ENCODE results near the gene GSTM5.
"Not testable (repeated sequence)": the region's sequence is repeated elsewhere in the genome, so short reads cannot be mapped to it uniquely, and the experiment has no call there.

Gene GSTM5

GRCh38 chr1:109697066-109697465, 15.0 kb upstream of the GSTM5 start:
- DNase-seq (ENCODE audit: low read depth, low spot score), result no peak
- TF ChIP-seq CTCF (IDR thresholded peaks at IDR 0.05; ENCODE audit: low read depth, low read length), result no peak
- H3K4me3 ChIP-seq (ENCODE audit: low read depth, low read length), result no peak overlapping the region
- in situ Hi-C loops (cut with HindIII; ENCODE audit: low sequenced_read_pairs), result no loop called here

- in situ Hi-C loops (cut with HindIII; ENCODE audit: low sequenced_read_pairs); H3K4me3 ChIP-seq (ENCODE audit: low read depth, low read length); DNase-seq (ENCODE audit: low read depth, low spot score): not testable (repeated sequence)
Measured at GRCh38 chr1:109697861-109698260, 14.2 kb upstream of the GSTM5 start.

- H3K4me3 ChIP-seq (ENCODE audit: low read depth, low read length); DNase-seq (ENCODE audit: low read depth, low spot score); in situ Hi-C loops (cut with HindIII; ENCODE audit: low sequenced_read_pairs): not testable (repeated sequence)
Measured at GRCh38 chr1:109702940-109703339, 9.1 kb upstream of the GSTM5 start.

DNA sequence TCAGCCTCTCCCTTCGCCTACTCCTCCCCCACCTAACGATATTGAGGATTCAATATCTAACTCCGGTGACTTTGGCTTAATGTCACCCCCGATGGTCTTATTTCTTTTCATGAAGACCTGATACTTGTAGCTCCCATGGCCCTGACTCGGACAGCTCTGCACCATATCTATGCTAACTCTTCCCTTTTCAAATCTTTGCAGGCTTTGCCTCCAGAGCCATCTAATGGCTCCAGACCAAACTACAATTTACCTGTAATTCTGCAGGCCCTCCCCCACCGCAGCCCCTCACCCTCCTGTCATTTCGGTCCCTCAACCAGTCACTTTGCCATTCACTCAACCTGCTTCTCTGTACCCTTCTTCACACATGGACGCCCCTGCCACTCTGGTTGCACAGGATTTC, 7.9 kb upstream of the GSTM5 start:
- no peak for DNase-seq (ENCODE audit: low read depth, low spot score)
- in situ Hi-C loops (cut with HindIII; ENCODE audit: low sequenced_read_pairs), result no loop called here
- H3K4me3 ChIP-seq (ENCODE audit: low read depth, low read length), result no peak overlapping the region
- TF ChIP-seq CTCF (IDR thresholded peaks at IDR 0.05; ENCODE audit: low read depth, low read length), result no peak

- DNase-seq (ENCODE audit: low read depth, low spot score), result no peak
- in situ Hi-C loops (cut with HindIII; ENCODE audit: low sequenced_read_pairs), result no loop called here
- TF ChIP-seq CTCF (IDR thresholded peaks at IDR 0.05; ENCODE audit: low read depth, low read length), result no peak
- no peak overlapping the region for H3K4me3 ChIP-seq (ENCODE audit: low read depth, low read length)
Measured at GRCh38 chr1:109705411-109705810, 6.6 kb upstream of the GSTM5 start.

DNA sequence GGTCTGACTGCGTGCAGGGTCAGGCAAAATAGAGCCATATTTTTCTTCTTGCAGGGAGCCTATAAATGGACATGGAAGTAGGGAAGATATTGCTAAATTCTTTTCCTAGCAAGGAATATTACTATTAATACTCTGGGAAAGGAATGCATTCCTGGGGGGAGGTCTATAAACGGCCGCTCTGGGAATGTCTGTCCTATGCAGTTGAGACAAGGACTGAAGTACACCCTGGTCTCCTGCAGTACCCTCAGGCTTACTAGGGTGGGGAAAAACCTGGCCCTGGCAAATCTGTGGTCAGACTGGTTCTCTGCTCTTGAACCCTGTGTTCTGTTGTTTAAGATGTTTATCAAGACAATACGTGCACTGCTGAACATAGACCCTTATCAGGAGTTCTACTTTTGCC, 3.1 kb upstream of the GSTM5 start:
- in situ Hi-C loops (cut with HindIII; ENCODE audit: low sequenced_read_pairs); H3K4me3 ChIP-seq (ENCODE audit: low read depth, low read length); DNase-seq (ENCODE audit: low read depth, low spot score): not testable (repeated sequence)

- in situ Hi-C loops (cut with HindIII; ENCODE audit: low sequenced_read_pairs); DNase-seq (ENCODE audit: low read depth, low spot score); H3K4me3 ChIP-seq (ENCODE audit: low read depth, low read length): not testable (repeated sequence)
Measured at GRCh38 chr1:109709822-109710221, 2.2 kb upstream of the GSTM5 start.

- peak overlapping the region; percentile 31 for H3K4me3 ChIP-seq (ENCODE audit: low read depth, low read length)
- no peak for DNase-seq (ENCODE audit: low read depth, low spot score)
- TF ChIP-seq CTCF (IDR thresholded peaks at IDR 0.05; ENCODE audit: low read depth, low read length), result no peak
- in situ Hi-C loops (cut with HindIII; ENCODE audit: low sequenced_read_pairs), result no loop called here
Measured at GRCh38 chr1:109712321-109712864, 342 bp downstream of the GSTM5 start.

DNA sequence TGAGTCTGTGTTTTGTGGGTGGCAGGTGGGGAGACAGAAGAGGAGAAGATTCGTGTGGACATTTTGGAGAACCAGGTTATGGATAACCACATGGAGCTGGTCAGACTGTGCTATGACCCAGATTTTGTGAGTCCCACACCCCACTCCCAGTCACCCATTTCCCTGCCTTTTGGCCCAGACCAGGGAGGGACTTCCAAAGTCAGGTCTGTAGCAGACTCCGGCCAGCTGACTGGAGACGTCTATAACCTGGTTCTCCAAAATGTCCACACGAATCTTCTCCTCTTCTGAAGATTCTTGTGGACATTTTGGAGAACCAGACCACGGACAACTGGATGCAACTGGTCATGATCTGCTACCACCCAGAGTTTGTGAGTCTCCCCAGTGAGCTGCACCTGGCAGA, 1.6 kb downstream of the GSTM5 start:
- no peak for DNase-seq (ENCODE audit: low read depth, low spot score)
- no peak overlapping the region for H3K4me3 ChIP-seq (ENCODE audit: low read depth, low read length)
- in situ Hi-C loops (cut with HindIII; ENCODE audit: low sequenced_read_pairs), result no loop called here
- TF ChIP-seq CTCF (IDR thresholded peaks at IDR 0.05; ENCODE audit: low read depth, low read length), result no peak

Measured in astrocyte of the spinal cord (primary cell).